ENCODE results near the gene BAHCC1. TPM values are rescaled to one million over a fixed set of nuclear protein-coding genes. Genes with fewer than 3 reads are reported as not detected.

Gene BAHCC1
- total RNA-seq, 1 experiment from 2014 or later = 74.2 TPM

- Histone ChIP-seq H3K4me3 (ENCODE audit: low read depth, low read length, poor library complexity, severe bottlenecking) (no peak overlapping the region), H3K27ac (ENCODE audit: low read depth, low read length, poor library complexity, severe bottlenecking) (no peak overlapping the region), H3K36me3 (ENCODE audit: insufficient read depth, low read length, poor library complexity, severe bottlenecking) (no peaks in the 10 kb centered on the region), H3K27me3 (replicated peaks; ENCODE audit: insufficient read depth, low read depth, low read length, poor library complexity) (no peaks in the 10 kb centered on the region), H3K9me3 (ENCODE audit: low read depth, low read length, poor library complexity, severe bottlenecking) (no peaks in the 10 kb centered on the region), H3K4me1 (ENCODE audit: insufficient read depth, low read length, poor library complexity, severe bottlenecking) (peaks cover 25% of the 10 kb centered on the region)
- CTCF ChIA-PET = no interaction called here
- POLR2A ChIA-PET (ENCODE audit: low non-redundant PET) = no interaction called here
- no peak for TF ChIP-seq EZH2 (IDR thresholded peaks at IDR 0.05; ENCODE audit: borderline replicate concordance, low read depth, low read length, poor library complexity, severe bottlenecking)
- TF ChIP-seq, protein P1, sequence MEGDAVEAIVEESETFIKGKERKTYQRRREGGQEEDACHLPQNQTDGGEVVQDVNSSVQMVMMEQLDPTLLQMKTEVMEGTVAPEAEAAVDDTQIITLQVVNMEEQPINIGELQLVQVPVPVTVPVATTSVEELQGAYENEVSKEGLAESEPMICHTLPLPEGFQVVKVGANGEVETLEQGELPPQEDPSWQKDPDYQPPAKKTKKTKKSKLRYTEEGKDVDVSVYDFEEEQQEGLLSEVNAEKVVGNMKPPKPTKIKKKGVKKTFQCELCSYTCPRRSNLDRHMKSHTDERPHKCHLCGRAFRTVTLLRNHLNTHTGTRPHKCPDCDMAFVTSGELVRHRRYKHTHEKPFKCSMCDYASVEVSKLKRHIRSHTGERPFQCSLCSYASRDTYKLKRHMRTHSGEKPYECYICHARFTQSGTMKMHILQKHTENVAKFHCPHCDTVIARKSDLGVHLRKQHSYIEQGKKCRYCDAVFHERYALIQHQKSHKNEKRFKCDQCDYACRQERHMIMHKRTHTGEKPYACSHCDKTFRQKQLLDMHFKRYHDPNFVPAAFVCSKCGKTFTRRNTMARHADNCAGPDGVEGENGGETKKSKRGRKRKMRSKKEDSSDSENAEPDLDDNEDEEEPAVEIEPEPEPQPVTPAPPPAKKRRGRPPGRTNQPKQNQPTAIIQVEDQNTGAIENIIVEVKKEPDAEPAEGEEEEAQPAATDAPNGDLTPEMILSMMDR (conservative IDR thresholded peaks at IDR 0.05; ENCODE audit: low read depth, low read length) = no peak
- intact Hi-C loops (cut with micrococcal nuclease; ENCODE audit: unreplicated experiment) = no loop called here
- no peak for DNase-seq (ENCODE audit: low spot score)
- BruUV-seq (replicated peaks) = no TSS peak
Measured at GRCh38 chr17:81383504-81384421, 11.5 kb upstream of the BAHCC1 start.

DNA sequence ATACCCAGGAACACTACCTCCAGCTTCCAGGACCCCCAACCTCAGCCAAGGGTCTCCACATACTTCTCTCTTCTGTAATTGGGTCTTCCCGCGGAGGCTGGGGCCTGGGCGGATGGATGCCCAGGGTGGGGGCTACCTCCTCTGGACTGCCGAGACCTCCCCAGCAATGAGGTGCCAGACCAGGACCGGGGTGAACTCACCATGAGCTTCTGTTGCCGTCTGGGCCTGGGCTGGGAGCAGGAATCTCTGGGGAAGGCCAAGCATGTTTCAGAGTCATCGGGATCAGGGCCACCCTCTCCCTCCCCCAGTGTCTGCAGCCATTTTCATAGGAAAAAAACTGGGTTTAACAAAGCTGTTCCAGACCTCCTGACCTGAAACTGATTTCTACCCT, 10.3 kb upstream of the BAHCC1 start:
- BruUV-seq (replicated peaks) = no TSS peak
- ChIA-PET CTCF (interaction anchor here (0.6 kb wide), 1 partner anchor 45 kb away, joined by 4 read pairs; no protein-coding TSS in a partner anchor), POLR2A (ENCODE audit: low non-redundant PET) (no interaction called here)
- Histone ChIP-seq H3K4me1 (ENCODE audit: insufficient read depth, low read length, poor library complexity, severe bottlenecking) (peaks cover 36% of the 10 kb centered on the region), H3K27ac (ENCODE audit: low read depth, low read length, poor library complexity, severe bottlenecking) (no peak overlapping the region), H3K9me3 (ENCODE audit: low read depth, low read length, poor library complexity, severe bottlenecking) (no peaks in the 10 kb centered on the region), H3K27me3 (replicated peaks; ENCODE audit: insufficient read depth, low read depth, low read length, poor library complexity) (no peaks in the 10 kb centered on the region), H3K4me3 (ENCODE audit: low read depth, low read length, poor library complexity, severe bottlenecking) (no peak overlapping the region), H3K36me3 (ENCODE audit: insufficient read depth, low read length, poor library complexity, severe bottlenecking) (no peaks in the 10 kb centered on the region)
- intact Hi-C loops (cut with micrococcal nuclease; ENCODE audit: unreplicated experiment) = no loop called here
- no peak for DNase-seq (ENCODE audit: low spot score)
- TF ChIP-seq EZH2 (IDR thresholded peaks at IDR 0.05; ENCODE audit: borderline replicate concordance, low read depth, low read length, poor library complexity, severe bottlenecking) = no peak
- TF ChIP-seq, protein P1 (conservative IDR thresholded peaks at IDR 0.05; ENCODE audit: low read depth, low read length) = no peak

GRCh38 chr17:81385320-81386111, 9.7 kb upstream of the BAHCC1 start:
- BruUV-seq (replicated peaks) = no TSS peak

More at GRCh38 chr17:81385320-81386111, 9.7 kb upstream of the BAHCC1 start:
- H3K36me3 ChIP-seq (ENCODE audit: insufficient read depth, low read length, poor library complexity, severe bottlenecking) = peaks cover under 1% of the 10 kb centered on the region
- H3K9me3 ChIP-seq (ENCODE audit: low read depth, low read length, poor library complexity, severe bottlenecking) = no peaks in the 10 kb centered on the region
- no peak for DNase-seq (ENCODE audit: low spot score)
- TF ChIP-seq EZH2 (IDR thresholded peaks at IDR 0.05; ENCODE audit: borderline replicate concordance, low read depth, low read length, poor library complexity, severe bottlenecking) = no peak
- TF ChIP-seq, protein P1 (conservative IDR thresholded peaks at IDR 0.05; ENCODE audit: low read depth, low read length) = no peak
- ChIA-PET CTCF (interaction anchor here (0.6 kb wide), 1 partner anchor 44 kb away, joined by 4 read pairs; no protein-coding TSS in a partner anchor), POLR2A (ENCODE audit: low non-redundant PET) (no interaction called here)
- H3K27me3 ChIP-seq (replicated peaks; ENCODE audit: insufficient read depth, low read depth, low read length, poor library complexity) = no peaks in the 10 kb centered on the region
- H3K4me3 ChIP-seq (ENCODE audit: low read depth, low read length, poor library complexity, severe bottlenecking) = no peak overlapping the region
- intact Hi-C loops (cut with micrococcal nuclease; ENCODE audit: unreplicated experiment) = no loop called here
- peaks cover 42% of the 10 kb centered on the region for H3K4me1 ChIP-seq (ENCODE audit: insufficient read depth, low read length, poor library complexity, severe bottlenecking)
- H3K27ac ChIP-seq (ENCODE audit: low read depth, low read length, poor library complexity, severe bottlenecking) = no peak overlapping the region
